Parathyroid adenoma (tissue), 2 donors: Measurements from ENCODE around the gene FBXW8.

Experiments
- H2AFZ ChIP-seq: fragments of 300-600 bp; sonication (generic); one replicate; pipeline ENCODE4 v1.7.0; 2017; ENCODE audit warnings: antibody characterized with exemption, mild to moderate bottlenecking
- H3K27ac ChIP-seq: fragments of 300-600 bp; sonication (generic); one replicate; pipeline ENCODE4 v1.7.0; 2017
- H3K27me3 ChIP-seq: fragments of 300-600 bp; sonication (generic); one replicate; pipeline ENCODE4 v1.7.0; 2017; ENCODE audit warnings: low read length; ENCODE audit not compliant: control insufficient read depth, insufficient read depth
- H3K36me3 ChIP-seq: fragments of 300-600 bp; sonication (generic); one replicate; pipeline ENCODE4 v1.7.0; 2017; ENCODE audit warnings: low read length; ENCODE audit not compliant: control insufficient read depth, insufficient read depth
- H3K4me1 ChIP-seq: fragments of 300-600 bp; sonication (generic); one replicate; pipeline ENCODE4 v1.7.0; 2017; ENCODE audit warnings: control low read depth
- H3K4me2 ChIP-seq: fragments of 300-600 bp; sonication (generic); one replicate; pipeline ENCODE4 v1.7.0; 2017; ENCODE audit warnings: low read length
- H3K4me3 ChIP-seq: fragments of 300-600 bp; sonication (generic); one replicate; pipeline ENCODE4 v1.7.0; 2017; ENCODE audit warnings: low read depth, low read length
- H3K79me2 ChIP-seq: fragments of 300-600 bp; sonication (generic); one replicate; pipeline ENCODE4 v1.7.0; 2017; ENCODE audit warnings: control low read depth
- H3K9ac ChIP-seq: fragments of 300-600 bp; sonication (generic); one replicate; pipeline ENCODE4 v1.7.0; 2017; ENCODE audit warnings: mild to moderate bottlenecking
- H3K9me3 ChIP-seq: fragments of 300-600 bp; sonication (generic); one replicate; pipeline ENCODE4 v1.7.0; 2017; ENCODE audit warnings: low read length; ENCODE audit not compliant: control insufficient read depth
- TF ChIP-seq, protein P1 (sequence below): fragments of 300-600 bp; sonication (generic); IDR thresholded peaks from one replicate; pipeline ENCODE4 v1.7.0; 2017; ENCODE audit warnings: antibody characterized with exemption, mild to moderate bottlenecking
- donor health status: primary hyperparathyroidism.

Gene FBXW8

GRCh38 chr12:116934908-116935705 is 24.4 kb downstream of the FBXW8 start:
- Histone ChIP-seq H3K4me2 (no peak overlapping the region), H2AFZ (no peak overlapping the region), H3K9me3 (no peaks in the 10 kb centered on the region), H3K27ac (no peak overlapping the region), H3K36me3 (no peaks in the 10 kb centered on the region), H3K4me3 (no peak overlapping the region), H3K4me1 (peaks cover 5% of the 10 kb centered on the region), H3K27me3 (no peaks in the 10 kb centered on the region), H3K79me2 (peaks cover 27% of the 10 kb centered on the region), H3K9ac (no peak overlapping the region)
- TF ChIP-seq, protein P1, sequence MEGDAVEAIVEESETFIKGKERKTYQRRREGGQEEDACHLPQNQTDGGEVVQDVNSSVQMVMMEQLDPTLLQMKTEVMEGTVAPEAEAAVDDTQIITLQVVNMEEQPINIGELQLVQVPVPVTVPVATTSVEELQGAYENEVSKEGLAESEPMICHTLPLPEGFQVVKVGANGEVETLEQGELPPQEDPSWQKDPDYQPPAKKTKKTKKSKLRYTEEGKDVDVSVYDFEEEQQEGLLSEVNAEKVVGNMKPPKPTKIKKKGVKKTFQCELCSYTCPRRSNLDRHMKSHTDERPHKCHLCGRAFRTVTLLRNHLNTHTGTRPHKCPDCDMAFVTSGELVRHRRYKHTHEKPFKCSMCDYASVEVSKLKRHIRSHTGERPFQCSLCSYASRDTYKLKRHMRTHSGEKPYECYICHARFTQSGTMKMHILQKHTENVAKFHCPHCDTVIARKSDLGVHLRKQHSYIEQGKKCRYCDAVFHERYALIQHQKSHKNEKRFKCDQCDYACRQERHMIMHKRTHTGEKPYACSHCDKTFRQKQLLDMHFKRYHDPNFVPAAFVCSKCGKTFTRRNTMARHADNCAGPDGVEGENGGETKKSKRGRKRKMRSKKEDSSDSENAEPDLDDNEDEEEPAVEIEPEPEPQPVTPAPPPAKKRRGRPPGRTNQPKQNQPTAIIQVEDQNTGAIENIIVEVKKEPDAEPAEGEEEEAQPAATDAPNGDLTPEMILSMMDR: no peak

GRCh38 chr12:116937640-116938039 is 26.9 kb downstream of the FBXW8 start:
- H3K9me3 ChIP-seq: no peaks in the 10 kb centered on the region
- no peak overlapping the region for H3K4me3 ChIP-seq
- TF ChIP-seq, protein P1: no peak
- peaks cover 5% of the 10 kb centered on the region for H3K4me1 ChIP-seq
- H3K27ac ChIP-seq: no peak overlapping the region
- H3K36me3 ChIP-seq: no peaks in the 10 kb centered on the region
- no peak overlapping the region for H3K4me2 ChIP-seq
- no peaks in the 10 kb centered on the region for H3K27me3 ChIP-seq
- H3K79me2 ChIP-seq: peaks cover 30% of the 10 kb centered on the region
- no peak overlapping the region for H3K9ac ChIP-seq
- no peak overlapping the region for H2AFZ ChIP-seq

DNA sequence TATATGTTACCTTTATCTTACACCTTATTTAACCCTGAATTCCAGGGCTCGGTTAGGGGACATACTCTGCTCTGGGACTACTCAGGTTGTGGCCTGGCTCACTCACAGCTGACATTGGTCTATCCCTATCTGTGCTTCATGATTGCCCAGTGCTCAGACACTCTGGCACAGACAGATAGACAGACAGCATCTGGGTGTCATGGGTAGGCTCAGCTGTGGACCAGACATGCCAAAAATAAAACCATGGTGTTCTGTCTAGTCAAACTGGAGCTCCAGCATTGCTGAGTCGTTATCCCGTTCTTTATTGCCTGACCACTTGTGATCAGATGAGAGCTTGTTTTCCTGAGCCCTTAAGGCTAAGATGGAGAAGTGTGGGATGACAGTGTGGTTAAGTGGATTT is 29.0 kb downstream of the FBXW8 start:
- Histone ChIP-seq H2AFZ (no peak overlapping the region), H3K27me3 (no peaks in the 10 kb centered on the region), H3K4me3 (no peak overlapping the region), H3K4me2 (no peak overlapping the region), H3K4me1 (no peaks in the 10 kb centered on the region), H3K9me3 (no peaks in the 10 kb centered on the region), H3K9ac (no peak overlapping the region), H3K36me3 (no peaks in the 10 kb centered on the region), H3K79me2 (peaks cover 28% of the 10 kb centered on the region), H3K27ac (no peak overlapping the region)
- TF ChIP-seq, protein P1: no peak

- no peaks in the 10 kb centered on the region for H3K4me1 ChIP-seq
- no peak overlapping the region for H2AFZ ChIP-seq
- peaks cover 20% of the 10 kb centered on the region for H3K79me2 ChIP-seq
- no peaks in the 10 kb centered on the region for H3K9me3 ChIP-seq
- H3K4me2 ChIP-seq: no peak overlapping the region
- no peaks in the 10 kb centered on the region for H3K36me3 ChIP-seq
- TF ChIP-seq, protein P1: no peak
- H3K27me3 ChIP-seq: no peaks in the 10 kb centered on the region
- no peak overlapping the region for H3K9ac ChIP-seq
- H3K4me3 ChIP-seq: no peak overlapping the region
- no peak overlapping the region for H3K27ac ChIP-seq
These were observed 30.4 kb downstream of the FBXW8 start for GRCh38 chr12:116941188-116941587.
